KG1 (cell line): ENCODE results near the gene CREG2.

Source experiments
- DNase-seq: peaks from one replicate; lab custom pipeline; 2025; lab: John Stamatoyannopoulos, UW

The CREG2 gene

GRCh38 chr2:101409699-101410098 is 22.4 kb upstream of the CREG2 start:
- no peak for DNase-seq

DNA sequence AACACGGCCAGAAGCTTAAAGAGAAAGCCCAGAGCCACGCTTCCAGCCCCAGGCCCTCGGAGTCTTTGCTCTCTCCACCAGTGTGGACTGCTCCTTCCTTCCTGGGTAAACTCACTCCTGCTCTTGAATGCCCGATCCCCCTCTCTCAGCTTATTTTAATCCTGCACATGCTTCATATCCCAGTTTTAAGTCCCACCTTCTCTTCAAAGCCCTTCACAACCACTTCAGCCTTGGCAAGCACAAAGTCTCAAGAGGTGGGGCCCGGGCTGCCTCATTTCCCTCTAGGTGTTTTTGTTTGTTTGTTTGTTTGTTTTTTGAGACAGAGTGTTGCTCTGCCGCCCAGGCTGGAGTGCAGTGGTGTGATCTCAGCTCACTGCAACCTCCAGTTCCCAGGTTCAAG is 21.6 kb upstream of the CREG2 start:
- no peak for DNase-seq

DNA sequence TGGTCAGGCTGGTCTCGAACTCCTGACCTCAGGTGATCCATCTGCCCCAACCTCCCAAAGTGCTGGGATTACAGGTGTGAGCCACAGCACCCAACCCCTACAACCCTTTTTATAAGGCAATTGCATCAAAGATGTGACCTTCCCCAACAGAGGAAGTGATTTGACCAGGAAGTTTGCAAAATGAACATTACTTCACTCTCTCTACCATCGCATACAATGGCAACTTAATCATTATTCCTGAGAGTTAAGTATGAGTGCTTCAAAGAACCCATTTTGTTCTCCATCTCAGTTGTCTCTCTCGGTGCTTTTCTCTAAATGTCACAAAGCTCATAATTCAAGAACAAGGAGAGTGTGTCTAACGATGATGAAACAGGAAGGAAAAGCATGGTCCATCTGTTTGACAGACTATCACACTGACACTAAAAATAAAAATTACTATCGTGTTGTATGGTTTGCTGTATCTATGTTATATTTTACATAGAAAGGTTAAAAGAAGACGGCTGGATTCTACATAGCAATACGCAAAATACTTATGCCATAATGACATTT is 18.1 kb upstream of the CREG2 start:
- DNase-seq: peak; percentile 72

GRCh38 chr2:101403745-101404144 is 16.4 kb upstream of the CREG2 start:
- no peak for DNase-seq

DNA sequence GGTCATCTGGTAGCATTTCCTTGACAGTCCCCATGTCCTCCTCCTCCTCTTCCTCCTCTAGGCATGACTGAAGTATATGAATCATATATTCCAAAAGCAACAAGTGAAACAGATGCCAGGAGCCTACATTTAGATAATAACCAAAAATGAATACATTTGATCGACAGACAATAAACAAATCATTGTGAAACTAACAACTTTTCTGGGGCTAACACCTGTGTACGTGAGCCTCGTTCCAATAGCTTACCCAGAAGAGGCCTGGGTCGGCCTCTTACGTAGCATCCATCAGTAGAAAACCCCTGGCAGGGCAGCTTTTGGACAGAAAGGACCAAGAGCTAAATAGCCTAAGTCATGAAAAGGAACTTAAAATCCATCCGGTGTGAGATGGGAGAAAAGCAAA is 15.3 kb upstream of the CREG2 start:
- no peak for DNase-seq

GRCh38 chr2:101401906-101402305 is 14.6 kb upstream of the CREG2 start:
- no peak for DNase-seq

- no peak for DNase-seq
Measured at GRCh38 chr2:101401326-101401665, 14.0 kb upstream of the CREG2 start.

GRCh38 chr2:101400506-101401325 is 13.4 kb upstream of the CREG2 start:
- no peak for DNase-seq

DNA sequence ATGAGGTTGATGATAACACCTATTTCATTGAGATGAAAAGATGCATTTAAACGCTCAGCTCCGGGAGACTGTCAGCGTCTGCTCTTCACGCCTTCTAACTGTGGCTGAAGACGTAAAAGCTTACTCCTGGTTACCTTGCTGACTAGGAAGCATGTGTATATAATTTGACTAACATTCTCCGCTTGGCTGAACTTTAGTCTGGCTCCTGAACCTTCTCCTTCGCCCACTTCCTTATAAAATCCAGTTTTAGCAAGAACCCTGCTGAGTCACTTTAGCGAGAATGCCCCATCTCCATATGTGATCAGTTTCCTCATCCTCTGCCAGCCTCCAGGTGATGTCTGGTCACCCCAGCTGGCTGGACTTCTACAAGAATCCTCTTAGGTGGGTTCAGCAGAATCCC is 12.7 kb upstream of the CREG2 start:
- no peak for DNase-seq

DNA sequence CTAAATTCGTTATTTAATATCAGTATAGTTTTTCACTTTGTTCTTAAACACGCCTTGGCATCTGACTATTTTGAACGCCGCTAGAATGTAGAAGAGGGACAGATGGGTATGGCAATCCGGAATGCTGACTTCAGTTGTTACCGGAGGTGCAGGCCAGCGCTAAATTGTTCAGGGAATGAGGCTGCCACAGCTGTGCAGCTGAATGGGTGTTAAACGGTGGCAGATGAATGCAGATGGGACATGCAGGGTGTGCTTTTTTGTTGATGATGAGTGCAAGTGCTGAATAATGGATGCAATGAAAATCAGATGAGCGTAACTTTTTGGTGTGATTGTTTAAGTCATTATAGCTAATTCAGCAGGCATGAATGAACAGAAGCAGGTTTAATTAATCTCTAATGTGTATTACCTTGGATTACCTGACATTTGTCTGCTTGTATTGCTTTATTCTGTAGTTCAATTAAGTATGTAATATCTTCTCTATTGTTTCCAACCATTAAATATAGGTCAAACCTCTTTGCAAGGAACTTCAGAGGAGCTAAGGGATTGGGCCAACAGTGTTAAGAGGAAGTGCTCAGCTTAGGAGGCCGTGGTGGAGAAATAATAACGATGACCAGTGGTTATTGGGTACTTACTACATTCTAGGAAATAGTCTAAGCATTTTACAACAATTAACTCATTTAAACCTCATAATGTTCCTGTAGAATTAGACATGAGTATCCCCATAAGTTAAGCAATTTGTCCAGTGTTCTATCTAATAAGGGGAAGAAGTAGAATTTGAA is 11.9 kb upstream of the CREG2 start:
- no peak for DNase-seq

DNA sequence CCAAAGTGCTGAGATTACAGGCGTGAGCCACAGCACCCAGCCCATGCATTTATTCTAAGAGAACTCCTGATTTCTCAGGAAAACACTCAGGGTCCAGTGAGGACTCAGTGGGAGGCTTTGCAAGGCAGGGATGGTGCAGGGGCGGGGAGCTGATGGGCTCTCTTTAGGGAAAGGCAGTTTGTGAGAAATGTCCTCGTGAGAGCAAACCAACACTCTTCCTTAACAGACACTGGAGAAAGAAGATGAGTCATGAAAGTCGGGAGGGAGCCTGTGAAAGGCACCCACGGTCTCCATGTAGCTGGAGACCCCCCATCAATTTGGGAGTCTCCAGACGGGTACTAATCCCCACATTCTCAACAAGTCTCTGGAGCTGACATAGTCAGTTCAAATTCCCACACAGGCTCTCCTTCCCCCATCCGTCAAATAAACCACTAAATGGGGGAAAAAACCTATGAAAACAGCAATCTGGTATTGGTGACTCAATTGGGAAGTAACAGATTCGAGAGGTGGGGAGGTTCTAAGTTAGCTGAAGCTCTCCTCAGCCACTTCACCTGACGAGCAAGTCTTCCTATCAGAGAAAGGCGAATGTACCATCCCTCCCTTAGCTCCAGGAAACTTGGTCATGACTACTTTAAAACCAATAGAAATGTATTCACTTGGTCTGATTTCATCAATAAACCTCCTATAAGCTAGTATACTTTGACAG is 11.0 kb upstream of the CREG2 start:
- no peak for DNase-seq

DNA sequence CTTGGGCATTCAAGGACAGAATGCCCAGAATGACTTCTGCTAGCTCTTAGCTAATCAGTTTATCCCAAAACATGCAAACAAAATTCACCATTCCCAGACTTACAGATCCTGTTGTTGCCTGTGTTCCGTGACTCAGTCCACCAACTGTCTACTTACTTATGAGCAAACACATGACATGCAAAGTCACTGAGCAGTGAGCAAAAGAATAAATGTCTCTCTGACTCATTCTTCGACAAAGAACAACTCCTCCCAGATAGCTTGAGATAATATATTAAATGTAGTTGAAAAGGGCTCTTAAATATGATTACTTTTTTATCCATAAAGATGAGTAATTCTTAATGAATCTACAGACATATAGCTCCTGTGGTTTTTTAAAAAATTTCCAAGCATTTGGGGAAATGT is 9.0 kb upstream of the CREG2 start:
- DNase-seq: no peak

GRCh38 chr2:101395545-101396315 is 8.4 kb upstream of the CREG2 start:
- no peak for DNase-seq

GRCh38 chr2:101388232-101388631 is 929 bp upstream of the CREG2 start:
- no peak for DNase-seq

DNA sequence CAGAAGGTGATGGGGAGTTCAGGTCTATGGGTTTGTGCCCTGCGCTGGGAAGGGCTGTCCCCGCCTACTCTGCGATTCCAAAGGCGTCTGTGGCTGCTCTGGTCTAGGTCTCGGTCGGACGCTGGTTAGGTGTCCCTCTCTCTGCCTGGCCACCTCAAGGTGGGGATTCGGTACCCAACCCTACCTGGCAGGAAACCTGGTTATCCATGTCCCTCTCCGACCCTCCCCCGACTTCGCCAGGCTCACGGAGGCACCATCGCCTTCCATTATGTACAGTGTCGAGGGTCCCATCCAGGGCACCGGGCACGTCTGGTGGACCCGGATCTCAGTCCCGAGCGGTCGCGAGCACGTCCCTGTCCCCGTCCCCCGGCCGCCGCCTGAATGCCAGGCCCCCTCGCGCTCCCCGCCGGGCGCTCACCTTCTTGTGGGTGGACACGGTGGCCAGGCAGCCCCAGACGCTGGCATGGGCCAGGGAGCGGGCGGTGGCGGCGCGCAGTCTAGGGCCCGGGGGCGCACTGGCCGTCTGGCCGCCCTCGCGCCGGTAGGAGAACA is 628 bp downstream of the CREG2 start:
- DNase-seq: no peak

- DNase-seq: no peak
Measured at GRCh38 chr2:101383016-101383541, 4.2 kb downstream of the CREG2 start.

- no peak for DNase-seq
Measured at GRCh38 chr2:101382442-101382841, 4.9 kb downstream of the CREG2 start.

GRCh38 chr2:101380376-101380775 is 6.9 kb downstream of the CREG2 start:
- DNase-seq: no peak

DNA sequence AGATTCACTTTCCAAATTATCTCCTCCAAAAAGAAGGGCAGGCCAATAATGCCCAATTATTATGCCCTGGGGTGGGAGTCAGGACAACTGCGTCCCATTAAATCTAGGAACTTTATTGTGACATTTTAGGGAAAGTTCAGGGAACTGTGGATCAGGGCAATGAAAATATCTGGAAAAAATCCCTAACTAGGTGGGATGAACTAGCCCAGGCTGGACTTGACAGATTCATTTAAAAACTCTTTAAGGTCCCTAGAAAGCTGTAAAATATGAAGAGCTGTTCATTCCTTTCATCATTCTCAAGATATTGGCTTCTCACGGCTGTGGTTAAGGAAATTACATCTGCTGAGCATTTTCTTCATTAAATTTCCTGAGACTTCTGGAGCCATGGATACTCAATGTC is 8.2 kb downstream of the CREG2 start:
- no peak for DNase-seq

GRCh38 chr2:101375653-101376052 is 11.7 kb downstream of the CREG2 start:
- no peak for DNase-seq

DNA sequence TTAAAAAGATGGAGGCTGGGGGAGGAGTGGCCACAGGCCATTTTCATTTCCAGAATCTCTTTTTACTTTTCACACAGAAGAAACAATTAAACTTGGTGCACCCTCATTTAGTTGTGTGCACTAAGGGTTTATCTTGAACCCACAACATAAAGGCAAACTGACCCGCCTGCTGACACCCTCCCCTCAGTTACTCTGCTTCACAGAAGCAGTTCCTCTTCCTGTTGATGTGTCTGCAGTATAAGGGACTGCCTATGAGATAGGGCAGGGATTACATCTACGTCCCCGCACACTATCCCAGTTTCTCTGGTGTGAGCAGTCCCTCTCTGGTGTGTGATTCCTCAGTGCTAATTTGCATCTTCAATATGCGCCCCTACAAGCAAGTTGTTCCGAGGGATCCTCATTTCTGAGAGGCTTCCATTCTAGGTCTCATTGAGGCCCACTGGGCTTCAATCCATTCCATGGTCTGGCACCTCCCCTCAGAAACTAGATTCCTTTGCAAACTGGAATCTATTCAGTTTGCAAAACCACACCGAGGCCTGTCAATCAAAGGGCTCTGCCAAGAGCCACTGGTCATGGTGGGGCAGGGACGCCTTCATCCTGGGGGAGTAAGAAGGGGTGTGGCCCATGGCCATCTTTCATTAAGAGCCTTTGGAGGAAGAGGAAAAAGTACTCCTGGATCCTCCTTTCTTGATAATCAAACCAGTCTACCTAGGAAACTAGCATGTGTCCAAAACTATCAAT is 12.3 kb downstream of the CREG2 start:
- DNase-seq: no peak
